Skeletal muscle tissue (tissue), 4 donors: ENCODE measurements around the gene CLNS1A. TPM values are rescaled to one million over a fixed set of nuclear protein-coding genes. Genes with fewer than 3 reads are reported as not detected.

Experiments
- H3K27ac ChIP-seq: one replicate; pipeline ENCODE4 v1.7.0; 2013; ENCODE audit warnings: mild to moderate bottlenecking, low read depth, low read length, inconsistent platforms
- H3K27me3 ChIP-seq, 3 donors: one replicate each; pipeline ENCODE4 v1.7.0; 2013; ENCODE audit warnings: low read length in 3 of 3; ENCODE audit not compliant: control insufficient read depth in 3 of 3, insufficient read depth in 3 of 3
- H3K36me3 ChIP-seq, 3 donors: one replicate each; pipeline ENCODE4 v1.7.0; 2013; ENCODE audit warnings: low read length in 3 of 3; ENCODE audit not compliant: control insufficient read depth in 3 of 3, insufficient read depth in 3 of 3
- H3K4me1 ChIP-seq, 3 donors: one replicate each; pipeline ENCODE4 v1.7.0; 2013; ENCODE audit warnings: low read length in 3 of 3, mild to moderate bottlenecking in 3 of 3; ENCODE audit not compliant: control insufficient read depth in 3 of 3, insufficient read depth in 3 of 3
- H3K4me3 ChIP-seq, 3 donors: one replicate each; pipeline ENCODE4 v1.7.0; 2013; ENCODE audit warnings: low read length in 3 of 3
- H3K9ac ChIP-seq, 3 donors: one replicate each; pipeline ENCODE4 v1.7.0; 2013; ENCODE audit warnings: low read length in 3 of 3, mild to moderate bottlenecking in 3 of 3, moderate library complexity in 2 of 3, low read depth in 1 of 3
- H3K9me3 ChIP-seq, 3 donors: one replicate each; pipeline ENCODE4 v1.7.0; 2013; ENCODE audit warnings: low read length in 3 of 3; ENCODE audit not compliant: control insufficient read depth in 3 of 3
- total RNA-seq: library from RNA; depleted of rRNA; stranded (reverse); fragments of >200 nt; gene quantifications from one replicate; pipeline ENCODE4 v1.2.3, GENCODE V29; 2014
- donor health status: Osteomylitis.

CLNS1A gene
- total RNA-seq, result 188 TPM

DNA sequence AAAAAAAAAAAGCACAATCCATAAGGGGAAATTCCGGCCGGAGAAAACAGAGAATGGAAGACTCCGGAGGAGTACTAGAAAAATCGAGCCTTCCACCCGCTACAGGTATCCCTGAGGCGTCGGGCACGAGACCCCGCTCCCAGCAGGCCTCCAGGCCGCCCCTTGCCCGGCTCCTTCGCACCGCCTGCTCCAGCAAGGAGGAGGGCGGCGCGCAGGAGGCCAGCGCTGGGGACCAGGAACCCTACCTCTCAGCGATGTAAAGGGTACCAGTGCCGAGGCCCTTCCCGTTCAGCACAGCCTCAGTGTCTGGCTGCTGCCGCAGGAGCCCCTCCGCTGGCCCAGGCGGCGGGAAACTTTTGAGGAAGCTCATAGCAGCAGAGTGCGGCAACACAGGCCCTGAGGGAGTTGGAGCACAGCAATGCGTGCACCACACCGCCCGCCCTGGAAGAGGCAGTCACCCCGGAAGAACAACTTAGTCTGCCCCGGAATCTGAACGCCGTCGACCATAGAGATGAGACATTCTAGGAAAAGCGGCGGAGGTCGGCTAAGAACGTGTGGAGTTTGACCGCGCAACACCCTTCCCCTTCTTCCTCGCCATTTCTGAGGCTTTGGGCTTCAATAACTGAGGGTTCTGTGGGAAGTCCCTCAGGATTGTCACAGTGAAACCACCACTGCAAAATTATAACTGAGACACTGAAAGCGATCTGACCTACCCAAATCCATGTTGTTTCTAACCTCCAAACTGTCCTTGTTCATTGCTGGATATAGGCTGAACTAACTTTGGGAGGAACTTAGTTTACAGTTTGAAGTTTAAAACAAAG lies at the start of gene CLNS1A:
TSS of gene CLNS1A (minus strand) at position 450 of the 821 bp plus-strand sequence. CDS start at position 370, 80 bp downstream.
- peak within 1 kb of the TSS; percentile 73 for H3K27ac ChIP-seq
- no peaks in the 10 kb centered on the region for H3K9me3 ChIP-seq
- peaks cover 0 to 4% (median 0%) of the 10 kb centered on the region in 3 donors for H3K27me3 ChIP-seq
- peaks cover 7 to 15% (median 9%) of the 10 kb centered on the region in 3 donors for H3K4me1 ChIP-seq
- peak within 1 kb of the TSS; percentile 82 to 93 (median 85) for H3K9ac ChIP-seq
- peak within 1 kb of the TSS; percentile 95 to 98 (median 96) for H3K4me3 ChIP-seq
- H3K36me3 ChIP-seq, result no peaks in the 10 kb centered on the region

GRCh38 chr11:77687088-77687487 lies 49.5 kb upstream of the CLNS1A start:
- H3K9me3 ChIP-seq, result no peaks in the 10 kb centered on the region
- no peaks in the 10 kb centered on the region for H3K27me3 ChIP-seq
- H3K27ac ChIP-seq, result no peak overlapping the region
- no peak overlapping the region for H3K4me3 ChIP-seq
- peaks cover 9 to 39% (median 36%) of the 10 kb centered on the region in 3 donors for H3K36me3 ChIP-seq
- no peak overlapping the region for H3K9ac ChIP-seq
- no peaks in the 10 kb centered on the region for H3K4me1 ChIP-seq

- H3K27me3 ChIP-seq, result no peaks in the 10 kb centered on the region
- peaks cover 25 to 54% (median 45%) of the 10 kb centered on the region in 3 donors for H3K36me3 ChIP-seq
- no peak overlapping the region for H3K9ac ChIP-seq
- no peaks in the 10 kb centered on the region for H3K9me3 ChIP-seq
- H3K4me3 ChIP-seq, result no peak overlapping the region
- H3K27ac ChIP-seq, result no peak overlapping the region
- H3K4me1 ChIP-seq, result no peaks in the 10 kb centered on the region
Measured at GRCh38 chr11:77677138-77677537, 39.5 kb upstream of the CLNS1A start.

- Histone ChIP-seq H3K9me3 (no peaks in the 10 kb centered on the region), H3K4me3 (no peak overlapping the region), H3K4me1 (no peaks in the 10 kb centered on the region), H3K36me3 (peaks cover 34 to 65% (median 53%) of the 10 kb centered on the region in 3 donors), H3K27me3 (no peaks in the 10 kb centered on the region), H3K27ac (no peak overlapping the region), H3K9ac (no peak overlapping the region)
Measured at GRCh38 chr11:77672264-77672663, 34.7 kb upstream of the CLNS1A start.

DNA sequence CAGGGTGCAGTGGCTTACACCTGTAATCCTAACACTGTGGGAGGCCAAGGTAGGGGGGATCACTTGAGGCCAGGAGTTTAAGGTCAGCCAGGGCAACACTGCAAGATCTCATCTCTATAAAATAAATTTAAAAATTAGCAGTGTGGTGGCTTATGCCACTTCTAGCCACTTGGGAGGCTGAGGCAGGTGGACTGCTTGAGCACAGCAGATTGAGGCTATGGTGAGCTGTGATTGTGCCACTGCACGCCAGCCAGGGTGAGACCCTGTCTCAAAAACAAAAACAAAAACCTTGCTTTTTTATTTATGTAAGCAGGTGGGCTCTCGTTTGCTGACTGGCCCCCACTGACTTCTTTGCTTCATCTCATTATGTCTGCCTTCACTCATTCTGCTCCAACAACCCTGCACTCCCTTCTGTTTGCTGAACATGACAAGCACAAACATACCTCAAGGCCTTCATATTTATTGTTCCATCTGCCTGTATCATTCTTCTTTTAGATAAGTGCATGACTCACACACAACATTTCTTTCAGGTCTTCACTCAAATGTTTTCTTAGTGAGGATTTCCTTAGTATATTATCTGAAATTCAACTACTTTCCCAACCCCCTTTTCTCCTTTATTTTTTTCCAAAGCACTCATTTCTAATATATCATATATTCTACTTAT lies 32.4 kb upstream of the CLNS1A start:
- Histone ChIP-seq H3K36me3 (peaks cover 28 to 51% (median 45%) of the 10 kb centered on the region in 3 donors), H3K4me1 (no peaks in the 10 kb centered on the region), H3K4me3 (no peak overlapping the region), H3K9me3 (no peaks in the 10 kb centered on the region), H3K27ac (no peak overlapping the region), H3K27me3 (no peaks in the 10 kb centered on the region), H3K9ac (no peak overlapping the region)

DNA sequence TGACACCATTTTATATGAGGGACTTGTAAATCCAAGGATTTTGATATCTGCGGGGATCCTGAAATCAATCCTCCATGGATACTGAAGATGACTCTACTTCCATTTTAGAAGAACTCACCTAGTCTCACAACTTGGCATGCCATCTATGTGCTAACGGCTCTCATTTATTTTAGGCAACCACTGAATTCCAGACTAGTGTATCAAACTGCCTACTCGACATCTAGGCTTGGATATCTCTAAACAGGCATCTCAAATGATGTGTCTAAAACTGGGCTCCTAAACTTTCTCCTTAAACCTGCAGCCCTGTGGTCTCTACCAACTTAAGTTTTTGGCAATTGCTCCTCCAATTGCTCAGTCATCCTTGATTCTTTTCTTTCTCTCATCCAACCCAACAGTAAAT lies 31.2 kb upstream of the CLNS1A start:
- peaks cover 24 to 52% (median 43%) of the 10 kb centered on the region in 3 donors for H3K36me3 ChIP-seq

DNA sequence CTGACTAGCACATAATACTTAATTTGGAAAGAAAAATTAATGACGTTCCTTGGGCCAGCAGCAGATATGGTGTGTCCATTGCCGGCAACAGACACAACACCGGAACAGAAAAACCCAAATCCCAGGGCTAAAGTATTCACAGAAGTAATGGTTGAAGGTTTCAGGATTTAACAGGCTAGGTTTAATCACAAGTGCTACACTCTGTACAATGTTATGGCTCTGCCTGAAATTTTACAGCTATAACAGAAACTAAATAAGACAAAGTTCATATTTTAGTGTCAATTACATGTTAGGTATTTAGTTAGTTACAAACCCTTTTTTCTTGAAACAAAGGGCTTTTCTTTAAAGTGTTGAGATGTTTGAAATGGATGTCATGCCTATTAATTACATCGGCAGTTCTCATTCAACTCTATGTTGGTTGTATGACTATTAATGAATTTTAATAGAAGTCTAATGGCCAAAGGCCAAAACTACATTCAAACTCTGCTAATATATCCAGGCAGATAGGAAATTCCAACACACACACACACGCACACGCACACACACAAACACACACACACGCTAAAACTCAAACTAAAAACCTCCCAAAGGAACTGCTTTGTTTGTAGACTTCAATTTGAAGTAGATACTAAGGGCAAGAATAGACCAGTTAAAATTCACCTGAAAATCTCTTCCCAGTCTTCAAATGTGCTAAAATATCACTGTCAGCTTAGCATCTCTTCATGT lies 27.8 kb upstream of the CLNS1A start:
- Histone ChIP-seq H3K27ac (no peak overlapping the region), H3K9ac (no peak overlapping the region), H3K27me3 (no peaks in the 10 kb centered on the region), H3K9me3 (no peaks in the 10 kb centered on the region), H3K4me3 (no peak overlapping the region), H3K4me1 (no peaks in the 10 kb centered on the region), H3K36me3 (peaks cover 21 to 37% (median 27%) of the 10 kb centered on the region in 3 donors)

More for the DNA sequence above, 31.2 kb upstream of the CLNS1A start:
- Histone ChIP-seq H3K27me3 (no peaks in the 10 kb centered on the region), H3K4me3 (no peak overlapping the region), H3K4me1 (no peaks in the 10 kb centered on the region), H3K9me3 (no peaks in the 10 kb centered on the region), H3K27ac (no peak overlapping the region), H3K9ac (no peak overlapping the region)

- no peaks in the 10 kb centered on the region for H3K9me3 ChIP-seq
- no peaks in the 10 kb centered on the region for H3K4me1 ChIP-seq
- no peak overlapping the region for H3K9ac ChIP-seq
- no peaks in the 10 kb centered on the region for H3K27me3 ChIP-seq
- H3K27ac ChIP-seq, result no peak overlapping the region
- H3K36me3 ChIP-seq, result peaks cover under 1 to 10% (median 6%) of the 10 kb centered on the region in 3 donors
- H3K4me3 ChIP-seq, result no peak overlapping the region
Measured at GRCh38 chr11:77661670-77662069, 24.1 kb upstream of the CLNS1A start.

DNA sequence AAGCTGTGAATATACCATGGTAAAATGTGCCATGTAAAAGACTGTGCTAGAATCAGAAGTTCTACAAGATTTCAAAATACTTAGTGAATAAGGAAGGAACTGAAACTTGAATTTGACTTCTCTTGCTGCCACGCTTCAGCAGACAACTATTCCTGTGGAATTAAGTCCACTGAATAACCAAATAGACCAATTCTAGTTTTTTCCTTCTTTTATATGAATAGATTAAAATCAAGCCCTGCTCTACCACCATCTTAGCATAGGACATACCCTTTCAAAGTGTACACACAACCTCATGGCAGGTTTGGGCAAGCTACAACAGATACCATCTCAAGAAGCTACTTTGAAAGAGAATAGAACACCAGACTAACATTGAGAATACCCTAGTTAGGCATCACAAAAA lies 23.4 kb upstream of the CLNS1A start:
- Histone ChIP-seq H3K36me3 (peaks cover 0 to 9% (median 6%) of the 10 kb centered on the region in 3 donors), H3K9me3 (no peaks in the 10 kb centered on the region), H3K4me1 (no peaks in the 10 kb centered on the region), H3K9ac (no peak overlapping the region), H3K27me3 (no peaks in the 10 kb centered on the region), H3K4me3 (no peak overlapping the region), H3K27ac (no peak overlapping the region)
